HPDE6-E6E7 (cell line): ENCODE measurements around the gene SPOCK1.
"Not testable (repeated sequence)": the region's sequence is repeated elsewhere in the genome, so short reads cannot be mapped to it uniquely, and the experiment has no call there.

Source experiments
- DNase-seq: peaks from one replicate; pipeline ENCODE4 v3.0.0; 2011; ENCODE audit warnings: missing footprints; ENCODE audit errors: extremely low spot score

The SPOCK1 gene

DNA sequence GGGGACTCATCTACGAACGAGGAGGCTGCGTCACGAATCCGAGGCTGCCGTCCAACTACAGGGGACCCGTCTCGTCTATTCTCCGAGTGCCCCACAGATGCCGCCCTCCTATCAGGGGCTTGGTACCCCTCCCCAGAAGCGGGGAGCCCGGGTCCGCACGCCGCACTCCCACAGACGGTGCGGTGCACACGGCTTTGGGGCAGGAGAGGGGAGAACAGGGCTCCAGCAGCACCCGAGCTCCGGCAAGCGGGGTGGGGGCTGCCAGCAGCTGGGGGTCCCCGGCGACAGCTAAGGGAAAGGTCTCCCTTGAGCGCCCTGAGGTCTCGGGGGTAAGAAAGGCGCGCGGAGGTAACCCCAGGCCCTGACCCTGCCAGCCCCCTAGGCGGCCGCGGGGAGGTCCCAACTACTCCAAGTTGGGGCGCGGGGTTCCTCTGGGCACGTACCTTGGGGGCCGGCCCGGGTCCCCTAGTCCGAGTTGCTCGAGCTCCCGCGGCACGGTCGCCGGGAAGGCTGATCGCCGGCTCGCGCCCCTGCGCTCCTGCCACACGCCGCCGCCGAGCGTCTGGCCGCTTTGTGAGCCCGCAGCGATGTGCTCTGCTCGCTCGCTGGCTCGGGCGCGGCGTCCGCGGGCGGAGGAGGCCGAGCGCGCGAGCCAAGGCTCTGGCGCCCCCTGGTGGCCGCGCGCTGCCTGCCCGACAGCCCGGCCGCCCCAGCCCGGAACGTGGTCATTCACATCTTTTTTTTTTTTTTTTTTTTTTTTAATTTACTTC, at the start of gene SPOCK1:
TSS of gene SPOCK1 (minus strand) at position 591 of the 770 bp plus-strand sequence.
- peak; percentile 90 for DNase-seq

DNA sequence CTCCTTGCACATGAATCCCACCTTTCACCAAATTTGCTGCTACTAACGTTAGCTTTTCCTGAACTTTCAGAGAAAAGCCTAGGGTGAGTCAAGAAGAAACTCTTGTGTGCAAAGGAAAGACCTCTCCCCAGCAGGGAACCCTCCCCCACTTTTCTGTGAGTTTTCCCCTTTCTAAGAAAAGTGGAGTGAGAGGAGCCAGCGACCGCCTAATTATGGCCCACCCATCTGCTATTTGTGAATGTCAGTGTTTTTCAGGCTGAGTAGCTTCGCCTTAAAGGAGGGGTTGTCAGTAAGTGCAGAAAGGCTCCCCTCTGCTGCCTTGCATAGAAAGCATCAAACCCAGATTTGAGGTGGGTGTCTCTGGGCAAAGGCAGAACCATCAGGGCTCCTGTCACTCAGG, 46.8 kb upstream of the SPOCK1 start:
- no peak for DNase-seq

DNA sequence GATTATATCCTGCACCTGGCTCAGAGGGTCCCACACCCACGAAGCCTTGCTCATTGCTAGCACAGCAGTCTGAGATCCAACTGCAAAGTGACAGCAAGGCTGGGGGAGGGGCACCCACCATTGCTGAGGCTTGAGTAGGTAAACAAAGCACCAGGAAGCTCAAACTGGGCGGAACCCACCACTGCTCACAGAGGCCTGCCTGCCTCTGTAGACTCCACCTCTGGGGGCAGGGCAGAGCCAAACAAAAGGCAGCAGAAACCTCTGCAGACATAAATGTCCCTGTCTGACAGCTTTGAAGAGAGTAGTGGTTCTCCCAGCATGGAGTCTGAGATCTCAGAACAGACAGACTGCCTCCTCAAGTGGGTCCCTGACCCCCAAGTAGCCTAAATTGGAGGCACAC, 36.3 kb upstream of the SPOCK1 start:
- not testable (repeated sequence) for DNase-seq

DNA sequence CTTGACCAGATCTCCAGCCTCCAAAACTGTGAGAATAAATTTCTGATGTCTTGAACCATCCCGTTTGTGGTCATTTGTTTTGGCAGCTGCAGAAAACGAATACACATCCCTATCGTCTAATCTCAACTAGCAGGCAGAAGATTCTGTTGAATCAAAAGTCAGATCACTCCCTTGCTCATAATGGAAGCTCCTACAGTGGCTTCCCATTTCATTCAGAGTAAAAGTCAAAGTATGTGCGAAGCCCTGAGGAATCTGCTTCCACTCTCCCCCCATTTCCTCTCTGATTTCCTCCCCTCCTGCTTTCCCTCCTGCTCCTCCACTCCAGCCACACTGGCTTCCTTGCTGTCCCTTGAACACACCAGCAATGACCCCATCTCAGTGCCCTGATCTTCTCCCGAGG, 34.8 kb upstream of the SPOCK1 start:
- DNase-seq = no peak

DNA sequence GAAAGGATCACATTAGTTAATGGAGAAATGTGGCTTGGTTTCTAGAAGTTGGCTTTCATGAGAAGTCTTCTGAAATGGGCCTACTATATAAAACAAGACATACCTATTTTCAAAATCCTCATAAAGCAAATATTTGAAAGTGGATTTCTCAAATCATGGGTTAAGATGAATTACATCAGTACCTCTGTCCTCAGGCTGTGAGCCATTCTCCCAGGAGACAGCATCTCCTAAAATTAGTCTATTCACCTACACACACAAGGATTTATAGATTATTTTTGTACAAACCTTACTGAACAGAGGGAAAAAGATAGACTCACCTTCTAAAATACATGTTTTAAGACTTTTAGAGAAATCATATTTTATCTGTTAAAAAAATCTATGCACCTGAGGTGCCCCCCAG, 32.1 kb upstream of the SPOCK1 start:
- DNase-seq = no peak

DNA sequence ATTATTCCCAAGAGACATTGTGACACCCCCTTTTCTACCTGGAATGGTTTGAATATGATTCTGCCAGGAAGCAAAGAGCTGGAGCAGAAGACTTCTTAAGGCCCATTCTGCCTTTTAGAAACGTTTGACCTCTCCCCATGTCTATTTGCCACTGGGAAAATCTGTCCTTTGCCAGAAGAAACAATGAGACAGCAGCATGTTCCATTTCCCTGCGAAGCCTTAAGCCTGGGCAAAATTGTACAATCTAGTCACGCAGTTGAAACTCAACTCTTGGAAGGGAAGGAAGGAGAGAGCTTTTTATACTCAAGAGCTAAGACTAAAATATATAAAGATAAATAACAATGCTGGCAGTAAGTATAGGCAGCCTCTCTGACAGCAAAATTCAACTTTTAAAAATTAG, 22.1 kb upstream of the SPOCK1 start:
- no peak for DNase-seq

DNA sequence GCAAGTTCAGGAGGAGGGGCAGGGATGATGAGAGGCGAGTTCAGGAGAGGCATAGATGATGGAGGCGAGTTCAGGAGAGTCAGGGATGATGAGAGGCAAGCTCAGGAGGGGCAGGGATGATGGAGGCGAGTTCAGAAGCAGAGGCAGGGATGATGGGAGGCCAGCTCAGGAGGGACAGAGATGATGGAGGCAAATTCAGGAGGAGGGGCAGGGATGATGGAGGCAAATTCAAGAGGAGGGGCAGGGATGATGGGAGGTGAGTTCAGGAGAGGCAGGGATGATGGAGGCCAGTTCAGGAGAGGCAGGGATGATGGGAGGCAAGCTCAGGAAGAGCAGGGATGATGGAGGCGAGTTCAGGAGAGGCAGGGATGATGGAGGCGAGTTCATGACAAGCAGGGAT, 17.8 kb upstream of the SPOCK1 start:
- DNase-seq = no peak

DNA sequence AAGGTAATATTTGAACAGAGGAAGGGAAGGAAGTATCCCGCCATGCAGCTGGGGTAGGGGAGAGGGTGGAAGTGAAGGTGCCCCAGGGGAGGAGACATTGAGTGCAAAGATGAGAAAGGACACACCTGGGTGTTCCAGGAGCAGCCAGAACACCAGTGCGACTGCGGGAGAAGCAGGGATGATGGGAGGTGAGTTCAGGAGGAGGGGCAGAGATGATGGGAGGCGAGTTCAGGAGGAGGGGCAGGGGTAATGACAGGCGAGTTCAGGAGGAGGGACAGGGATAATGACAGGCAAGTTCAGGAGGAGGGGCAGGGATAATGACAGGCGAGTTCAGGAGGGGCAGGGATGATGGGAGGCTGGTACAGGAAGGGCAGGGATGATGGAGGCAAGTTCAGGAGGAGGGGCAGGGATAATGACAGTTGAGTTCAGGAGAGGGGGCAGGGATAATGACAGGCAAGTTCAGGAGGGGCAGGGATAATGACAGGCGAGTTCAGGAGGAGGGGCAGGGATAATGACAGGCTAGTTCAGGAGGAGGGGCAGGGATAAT, 17.2 kb upstream of the SPOCK1 start:
- DNase-seq = no peak

DNA sequence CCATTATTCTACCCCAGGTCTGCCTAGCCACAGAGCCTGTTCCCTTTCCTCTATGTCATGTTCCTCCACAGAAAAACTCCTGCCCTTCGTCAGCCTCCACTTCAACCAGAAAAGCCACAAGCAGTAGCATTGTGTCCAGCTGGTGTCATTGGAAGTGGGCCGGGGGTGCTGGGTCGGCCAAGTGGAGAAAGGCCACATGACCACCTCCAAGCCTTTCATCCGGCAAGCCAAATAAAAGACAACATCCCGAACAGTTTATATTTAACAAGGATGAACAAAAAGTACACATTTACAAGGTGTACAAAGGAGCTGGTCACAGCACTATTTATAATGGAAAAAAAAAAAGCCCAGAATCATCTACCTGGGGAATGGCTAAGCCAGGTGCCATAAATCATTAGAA, 16.1 kb upstream of the SPOCK1 start:
- no peak for DNase-seq

DNA sequence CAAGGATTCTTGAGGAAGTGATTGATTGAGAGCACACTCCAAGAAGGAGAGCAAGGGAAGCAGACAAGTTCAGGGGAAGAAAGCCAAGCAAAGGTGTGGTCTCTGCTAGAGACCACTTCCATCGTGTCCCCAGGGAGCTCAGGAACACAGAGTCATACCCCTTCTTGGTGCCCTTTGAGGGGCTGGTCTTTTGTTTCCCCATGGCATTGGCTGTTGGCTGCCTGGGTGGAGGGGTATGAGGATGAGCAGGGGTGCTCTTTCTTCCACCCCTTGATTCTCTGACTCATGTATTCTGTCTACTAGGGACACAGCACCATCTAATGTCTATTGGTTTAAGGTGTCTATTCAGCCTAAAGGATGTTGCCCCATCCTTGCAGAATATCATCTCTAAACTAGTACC, 11.5 kb upstream of the SPOCK1 start:
- no peak for DNase-seq

DNA sequence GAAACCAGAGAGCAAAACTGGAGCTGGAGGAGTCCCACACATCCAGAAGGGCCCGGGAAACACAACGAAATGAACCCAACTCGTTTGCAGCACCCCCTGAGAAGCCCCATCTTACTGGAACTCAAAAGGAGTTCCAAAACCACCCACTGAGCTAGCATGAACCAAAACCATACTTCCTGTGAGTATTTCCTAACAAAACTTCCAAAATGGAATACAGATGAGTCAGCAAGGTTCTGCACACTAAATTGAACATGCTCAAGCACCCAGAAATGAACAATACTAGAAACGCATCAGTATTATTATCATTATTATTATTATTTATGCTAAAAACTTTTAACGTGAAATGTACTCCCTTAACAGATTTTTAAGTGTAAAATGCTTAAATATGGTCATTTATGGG, 8.0 kb upstream of the SPOCK1 start:
- DNase-seq = no peak

DNA sequence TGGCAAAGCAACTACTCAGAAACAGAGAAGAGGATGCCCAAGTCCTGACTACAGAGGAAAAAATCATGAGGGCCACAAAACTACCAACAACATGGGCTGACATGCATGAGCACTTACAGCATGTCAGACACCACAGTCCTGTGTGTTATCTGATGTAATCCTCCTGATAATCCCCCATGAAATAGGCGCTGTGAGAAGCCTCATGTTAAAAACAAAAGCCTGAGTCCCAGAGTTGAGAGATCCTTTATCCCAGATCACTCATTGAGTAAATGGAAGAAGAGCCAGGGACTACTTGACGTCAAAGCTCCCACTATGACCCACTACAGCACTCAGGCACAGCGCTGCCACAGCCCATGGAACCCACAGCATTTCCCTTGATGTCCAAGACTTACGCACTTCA, 7.2 kb upstream of the SPOCK1 start:
- no peak for DNase-seq

DNA sequence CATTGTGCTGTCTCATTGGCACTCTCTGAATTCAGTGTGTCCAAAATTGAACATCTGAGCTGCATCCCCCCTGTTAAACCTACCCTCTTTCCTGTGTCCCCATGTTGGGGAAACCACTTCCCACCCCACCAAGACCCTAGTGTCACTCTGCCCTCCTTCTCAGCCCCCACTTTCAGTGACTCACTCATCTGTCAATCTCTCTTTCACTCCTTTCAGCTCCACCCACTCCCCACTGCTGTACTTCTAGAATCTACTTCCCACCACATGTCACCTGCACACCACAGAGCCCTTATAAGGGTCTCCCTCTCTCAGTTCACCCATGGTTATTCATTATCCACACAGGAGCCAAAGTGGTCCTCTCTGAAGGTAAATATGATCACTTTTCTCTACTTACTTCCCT, 5.8 kb upstream of the SPOCK1 start:
- DNase-seq = no peak

DNA sequence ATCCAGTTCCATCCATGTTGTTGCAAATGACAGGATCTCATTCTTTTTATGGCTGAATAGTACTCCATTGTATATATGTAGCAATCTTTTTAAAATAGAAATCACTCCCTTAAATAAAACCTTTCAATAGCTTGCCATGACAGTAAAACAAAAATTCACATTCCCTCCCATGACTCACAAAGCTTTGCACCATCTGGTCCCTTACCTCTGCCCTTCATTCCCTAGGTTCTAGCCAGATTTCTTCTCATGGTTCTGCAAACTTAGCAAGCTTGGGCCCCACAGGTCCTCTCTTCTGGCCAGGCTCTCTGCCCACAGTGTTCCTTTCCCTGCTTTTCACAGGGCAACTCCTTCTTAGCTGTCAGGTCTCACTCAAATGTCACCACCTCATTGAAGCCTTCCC, 4.3 kb upstream of the SPOCK1 start:
- no peak for DNase-seq

DNA sequence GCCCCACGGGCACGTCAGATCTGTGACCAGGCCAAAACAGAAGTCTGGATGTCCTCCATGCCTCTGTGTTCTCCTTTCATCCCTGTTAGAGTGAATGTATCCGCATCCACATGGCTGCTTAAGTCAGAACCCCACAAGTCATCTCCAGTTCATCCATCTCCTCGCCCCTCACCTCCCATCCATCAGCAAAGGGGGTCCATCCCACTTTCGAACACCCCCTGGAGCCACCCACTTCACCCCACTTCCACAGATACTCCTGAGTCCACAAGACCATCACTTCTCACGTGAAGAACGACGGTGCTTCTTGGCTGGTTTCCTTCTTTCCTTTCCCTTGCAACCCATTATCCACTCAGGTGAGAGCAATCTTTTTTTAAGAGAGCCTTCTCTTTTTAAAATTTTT, 3.5 kb upstream of the SPOCK1 start:
- DNase-seq = no peak

DNA sequence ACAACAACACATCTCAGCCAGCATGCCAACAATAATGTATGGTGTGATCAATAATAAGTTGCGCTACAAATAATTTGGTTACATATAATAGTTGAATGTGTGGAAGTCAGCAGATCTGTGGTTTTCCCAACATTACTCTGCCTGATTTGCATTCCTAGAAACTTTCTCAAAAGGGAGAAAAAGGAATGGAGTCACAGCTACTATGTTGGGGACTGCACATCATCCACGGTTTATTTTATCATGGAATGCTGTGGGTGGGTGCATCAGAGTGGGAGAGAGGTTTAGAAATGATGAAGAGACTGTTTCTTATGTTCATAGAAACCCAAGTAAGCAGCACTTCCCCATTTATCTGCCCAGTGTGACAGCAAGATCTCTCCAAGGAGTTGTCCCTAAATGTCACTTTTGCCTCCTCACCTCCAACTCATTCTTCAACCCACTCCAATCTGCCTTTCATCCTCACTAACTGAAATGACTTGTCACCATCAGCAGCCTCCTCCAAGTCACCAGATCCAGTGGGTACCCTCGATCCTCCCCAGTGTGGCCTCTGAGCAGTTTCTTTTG, 2.8 kb upstream of the SPOCK1 start:
- DNase-seq = no peak

DNA sequence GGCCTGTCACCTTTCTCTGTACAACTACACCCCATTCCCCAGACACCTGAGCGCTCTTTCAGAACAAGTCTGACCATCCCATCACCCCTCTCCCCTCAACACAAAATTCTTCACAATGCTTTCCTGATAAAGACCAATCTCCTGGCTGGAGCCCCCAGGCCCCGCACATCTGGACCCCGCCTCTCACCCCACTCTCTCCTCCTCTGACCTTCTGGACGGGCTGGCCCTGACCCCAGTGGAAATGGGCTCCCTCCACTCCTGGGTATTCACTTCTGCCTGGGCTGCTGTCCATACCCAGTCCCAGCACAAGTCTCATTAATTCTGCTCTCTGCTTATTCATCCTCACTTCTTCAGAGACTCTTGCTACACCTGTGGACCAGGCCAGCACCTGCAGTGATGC, 2.1 kb upstream of the SPOCK1 start:
- DNase-seq = no peak

DNA sequence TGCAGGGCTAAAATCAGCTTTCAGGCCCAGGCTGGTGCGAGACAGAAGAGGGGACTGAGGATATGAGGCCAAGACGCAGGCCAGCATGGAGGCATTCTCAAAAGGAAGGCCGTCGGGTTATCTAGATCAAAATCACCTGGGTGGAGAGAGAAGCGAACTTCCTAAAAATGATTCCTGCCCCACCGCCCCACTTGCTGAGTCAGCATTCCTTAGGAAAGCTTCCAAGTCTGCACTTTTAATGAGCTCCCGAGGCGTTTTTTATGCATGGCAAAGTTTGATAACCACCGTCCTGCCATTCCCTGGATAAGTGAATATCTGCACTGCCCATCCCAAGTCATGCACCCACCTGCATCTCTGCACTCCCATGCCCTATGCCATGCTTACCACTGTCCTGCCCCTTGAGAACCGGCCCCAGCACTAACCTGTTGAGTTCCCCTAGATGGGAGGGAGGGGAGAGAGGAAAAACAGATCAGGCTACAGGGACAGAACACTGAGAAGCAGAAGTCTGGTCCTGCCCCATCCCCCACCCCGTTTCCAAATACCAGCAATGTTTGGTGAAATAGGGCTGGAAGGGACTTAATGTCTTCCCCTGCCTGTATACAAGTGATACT, 1.6 kb upstream of the SPOCK1 start:
- no peak for DNase-seq

DNA sequence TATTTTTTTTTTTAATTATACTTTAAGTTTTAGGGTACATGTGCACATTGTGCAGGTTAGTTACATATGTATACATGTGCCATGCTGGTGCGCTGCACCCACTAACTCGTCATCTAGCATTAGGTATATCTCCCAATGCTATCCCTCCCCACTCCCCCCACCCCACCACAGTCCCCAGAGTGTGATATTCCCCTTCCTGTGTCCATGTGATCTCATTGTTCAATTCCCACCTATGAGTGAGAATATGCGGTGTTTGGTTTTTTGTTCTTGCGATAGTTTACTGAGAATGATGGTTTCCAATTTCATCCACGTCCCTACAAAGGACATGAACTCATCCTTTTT, 351 bp upstream of the SPOCK1 start:
- not testable (repeated sequence) for DNase-seq

DNA sequence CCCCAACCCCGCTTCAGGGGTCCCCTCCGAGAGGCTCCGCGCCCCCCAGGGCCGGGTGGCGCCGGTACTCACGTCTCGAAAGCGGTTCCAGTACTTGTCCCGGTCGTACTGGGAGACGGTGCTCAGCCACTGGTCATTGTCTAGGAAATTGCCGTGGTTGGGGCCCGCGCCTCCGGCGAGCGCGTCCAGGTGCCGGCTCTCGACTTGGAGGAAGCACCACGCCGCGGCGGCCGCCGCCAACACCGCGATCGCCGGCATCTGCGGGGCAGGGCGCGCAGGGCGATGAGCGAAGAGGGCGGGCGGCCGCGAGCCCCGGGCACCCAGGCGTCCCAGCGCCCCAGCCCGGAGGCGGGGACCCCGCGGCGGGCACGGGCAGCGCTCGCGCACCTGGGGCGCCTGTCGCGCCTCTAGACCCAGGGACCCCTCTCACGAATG, 808 bp downstream of the SPOCK1 start:
- no peak for DNase-seq

DNA sequence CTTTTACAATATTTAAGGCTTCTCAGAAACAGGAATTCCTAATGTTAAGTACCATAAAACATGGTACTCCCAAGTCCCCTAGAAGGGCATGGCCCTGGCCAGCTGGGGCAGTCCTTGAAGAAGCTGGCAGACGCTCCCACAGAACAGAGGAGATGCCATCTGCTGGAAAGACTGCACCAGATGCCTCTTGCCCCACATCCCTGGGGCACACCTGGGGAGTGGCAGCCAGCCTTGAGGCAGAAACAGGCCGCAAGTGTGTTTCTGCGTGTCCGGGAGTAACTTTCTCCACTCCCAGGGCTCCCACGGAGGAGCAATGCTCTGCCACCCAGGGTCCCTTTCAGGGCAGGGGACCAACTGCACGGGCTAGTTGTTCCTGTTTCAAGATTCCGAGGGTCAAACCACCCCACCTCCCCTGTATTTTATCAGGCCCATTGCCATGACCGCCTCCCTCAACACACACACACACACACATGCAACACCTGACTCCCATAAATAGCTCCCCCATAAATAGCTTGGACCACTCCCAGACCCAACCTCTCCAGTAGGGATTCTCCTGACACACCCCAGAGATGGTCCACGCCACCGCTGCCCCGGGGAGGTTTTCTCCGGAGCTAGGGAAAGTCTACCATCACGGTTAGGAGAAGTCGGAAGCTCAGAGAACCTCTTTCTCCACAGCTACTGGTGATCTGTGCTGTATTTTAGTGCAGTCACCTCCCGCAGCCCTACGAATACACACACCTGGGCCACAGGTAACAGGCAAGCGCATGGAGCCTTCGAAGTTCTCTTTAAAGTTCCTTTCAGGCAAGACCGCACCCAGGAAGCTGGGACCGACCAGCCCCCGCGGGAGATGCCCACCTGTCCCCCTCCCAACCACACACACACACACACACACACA, 1.5 kb downstream of the SPOCK1 start:
- DNase-seq = peak; percentile 12

DNA sequence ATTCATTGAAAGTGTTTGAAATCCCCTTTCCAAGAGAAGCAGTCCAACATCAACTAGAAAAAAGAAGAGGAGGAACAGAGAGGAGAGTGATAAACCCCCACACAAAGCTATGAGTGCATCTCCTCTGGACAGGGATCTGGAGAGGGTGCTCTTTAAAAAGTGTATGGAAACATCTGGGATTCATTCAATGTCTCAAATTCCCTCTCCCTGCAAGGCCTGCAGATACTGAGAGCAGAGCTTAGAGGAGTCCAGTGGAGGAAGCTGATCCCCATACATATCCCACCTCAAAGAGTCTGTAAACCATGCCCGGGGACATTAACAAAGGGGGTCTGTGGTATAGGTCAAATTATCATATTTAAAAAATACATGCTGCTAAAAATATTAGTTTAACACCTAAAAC, 2.2 kb downstream of the SPOCK1 start:
- no peak for DNase-seq
